Measurements from ENCODE around the gene TMTC2. TPM values are rescaled to one million over a fixed set of nuclear protein-coding genes. Genes with fewer than 3 reads are reported as not detected.

TMTC2 gene
- total and polyA plus RNA-seq, 10 of the 15 experiments (the other 5 are each of a cell fraction or from before 2014, with no cell fraction given), result 0.14 to 9.7 (median 1.2) TPM

DNA sequence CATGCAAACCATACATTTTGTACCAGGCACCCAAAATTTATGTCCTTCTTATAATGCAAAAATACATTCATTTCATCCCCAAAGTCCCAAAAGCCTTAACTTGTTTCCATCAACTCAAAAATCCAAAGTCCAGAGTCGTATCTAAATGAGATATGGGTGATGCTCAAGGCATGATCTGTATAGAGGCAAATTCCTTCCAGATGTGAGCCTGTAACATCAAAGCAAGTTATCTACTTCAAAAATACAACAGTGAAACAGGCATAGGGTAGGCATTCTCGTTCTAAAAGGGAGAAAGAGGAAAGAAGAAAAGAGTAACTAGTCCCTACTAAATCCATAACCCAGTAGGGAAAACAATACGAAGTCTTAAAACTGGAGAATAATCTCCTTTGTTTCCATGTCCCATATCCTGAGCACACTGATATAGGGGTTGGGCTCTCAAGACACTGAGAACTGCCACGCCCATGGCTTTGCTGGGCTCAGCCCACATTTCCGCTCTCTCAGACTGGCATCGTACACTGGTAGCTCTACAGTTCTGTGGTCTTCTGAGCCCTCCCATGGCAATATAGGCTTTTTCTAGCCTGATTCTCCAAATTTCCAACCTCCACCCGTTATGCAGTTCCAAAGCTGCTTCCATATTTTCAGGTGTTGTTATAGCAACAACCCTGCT is 232.8 kb downstream of the TMTC2 start:
- H3K27ac ChIP-seq (ENCODE audit: control insufficient read depth, insufficient read depth), result no peak overlapping the region
- H3K4me1 ChIP-seq (ENCODE audit: control insufficient read depth, insufficient read depth, low read length), result no peaks in the 10 kb centered on the region
- no peak overlapping the region for H3K4me2 ChIP-seq (ENCODE audit: control insufficient read depth, insufficient read depth)
- no peak overlapping the region for H3K4me3 ChIP-seq
- SMC1A ChIA-PET (ENCODE audit: uncharacterized antibody, unreplicated experiment), result interaction anchor here (0.9 kb wide), 1 partner anchor 1348 kb away, joined by 3 read pairs; no protein-coding TSS in a partner anchor
- no peaks in the 10 kb centered on the region for H3K9me3 ChIP-seq (replicated peaks; ENCODE audit: control insufficient read depth, insufficient read depth, low read length)
- no peak overlapping the region for H2AFZ ChIP-seq (ENCODE audit: control insufficient read depth, low read depth, low read length)
- DNase-seq (ENCODE audit: low read depth, low spot score) (no peak), FAIRE-seq (no peak), ATAC-seq (no peak)
- H3K9ac ChIP-seq (ENCODE audit: control insufficient read depth, insufficient read depth, low read length), result no peak overlapping the region
- H3K27me3 ChIP-seq (replicated peaks in 1 of 2; ENCODE audit: control insufficient read depth in 2 of 2, insufficient read depth in 2 of 2, low read length in 1 of 2), result no peaks in the 10 kb centered on the region
- CTCF ChIA-PET, result no interaction called here
- POLR2A ChIA-PET, result no interaction called here
- RAD21 ChIA-PET (ENCODE audit: unreplicated experiment), result no interaction called here
- no peaks in the 10 kb centered on the region for H3K36me3 ChIP-seq (ENCODE audit: control insufficient read depth in 2 of 2, insufficient read depth in 2 of 2, low read length in 1 of 2)
- no peaks in the 10 kb centered on the region for H4K20me1 ChIP-seq (ENCODE audit: control insufficient read depth, insufficient read depth)
- intact Hi-C loops (cut with micrococcal nuclease; ENCODE audit: unreplicated experiment), result no loop called here
- BruUV-seq (replicated peaks), result no TSS peak
- WGBS (ENCODE audit: insufficient coverage, insufficient replicate concordance, low lambda C conversion rate, missing lambda C conversion rate), result 69% methylated on average over 7 of the region's 7 CpGs
- in situ Hi-C loops (cut with MboI), result no loop called here
- H3K79me2 ChIP-seq (ENCODE audit: control insufficient read depth, insufficient read depth, low read length), result no peaks in the 10 kb centered on the region
- TF ChIP-seq GABPA (IDR thresholded peaks at IDR 0.05; ENCODE audit: low read depth) (no peak), POLR2A (IDR thresholded peaks at IDR 0.05; ENCODE audit: low read depth, low read length) (no peak), NRF1 (conservative IDR thresholded peaks at IDR 0.05; ENCODE audit: low read depth, low read length) (no peak), LARP7 (IDR thresholded peaks at IDR 0.05) (no peak), EP300 (IDR thresholded peaks at IDR 0.05; ENCODE audit: borderline replicate concordance in 1 of 2, control insufficient read depth in 1 of 2, low read depth in 2 of 2, low read length in 2 of 2) (no peak), HCFC1 (IDR thresholded peaks at IDR 0.05; ENCODE audit: low read length) (no peak), RB1 (IDR thresholded peaks at IDR 0.05; ENCODE audit: borderline replicate concordance) (no peak), YBX1 (IDR thresholded peaks at IDR 0.05) (no peak)

DNA sequence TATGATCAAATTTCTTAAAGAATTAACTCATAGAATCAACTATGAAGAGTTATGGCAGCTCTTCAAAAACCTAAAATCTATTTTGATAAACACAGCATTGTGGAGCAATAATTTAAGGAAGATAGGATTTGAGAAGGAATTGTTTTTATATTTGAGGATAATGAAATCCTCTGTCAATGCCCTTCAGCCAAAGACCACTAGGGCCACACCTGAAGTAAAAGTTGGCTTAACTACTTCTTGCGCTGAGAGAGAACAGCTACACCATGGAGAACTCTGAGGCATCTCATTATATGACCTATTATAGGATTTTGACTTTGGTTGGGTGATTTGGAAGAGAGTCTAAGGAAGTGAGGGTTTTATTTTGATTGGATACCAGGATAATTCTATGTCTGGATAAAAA is 237.2 kb downstream of the TMTC2 start:
- WGBS (ENCODE audit: insufficient coverage, insufficient replicate concordance, low lambda C conversion rate, missing lambda C conversion rate), result 100% methylated on average over 1 of the region's 1 CpG
- Histone ChIP-seq H3K4me2 (ENCODE audit: control insufficient read depth, insufficient read depth) (no peak overlapping the region), H3K79me2 (ENCODE audit: control insufficient read depth, insufficient read depth, low read length) (no peaks in the 10 kb centered on the region), H3K9me3 (replicated peaks; ENCODE audit: control insufficient read depth, insufficient read depth, low read length) (no peaks in the 10 kb centered on the region), H3K4me3 (no peak overlapping the region), H3K27ac (ENCODE audit: control insufficient read depth, insufficient read depth) (no peak overlapping the region), H3K36me3 (ENCODE audit: control insufficient read depth in 2 of 2, insufficient read depth in 2 of 2, low read length in 1 of 2) (no peaks in the 10 kb centered on the region), H2AFZ (ENCODE audit: control insufficient read depth, low read depth, low read length) (no peak overlapping the region), H4K20me1 (ENCODE audit: control insufficient read depth, insufficient read depth) (no peaks in the 10 kb centered on the region), H3K27me3 (replicated peaks in 1 of 2; ENCODE audit: control insufficient read depth in 2 of 2, insufficient read depth in 2 of 2, low read length in 1 of 2) (no peaks in the 10 kb centered on the region), H3K9ac (ENCODE audit: control insufficient read depth, insufficient read depth, low read length) (no peak overlapping the region), H3K4me1 (ENCODE audit: control insufficient read depth, insufficient read depth, low read length) (no peaks in the 10 kb centered on the region)
- POLR2A ChIA-PET, result no interaction called here
- no TSS peak for BruUV-seq (replicated peaks)
- intact Hi-C loops (cut with micrococcal nuclease; ENCODE audit: unreplicated experiment) (no loop called here), in situ Hi-C loops (cut with MboI) (no loop called here)
- SMC1A ChIA-PET (ENCODE audit: uncharacterized antibody, unreplicated experiment), result interaction anchor here (1.1 kb wide), 1 partner anchor 164 kb away, joined by 3 read pairs; no protein-coding TSS in a partner anchor
- no peak for FAIRE-seq
- DNase-seq (ENCODE audit: low read depth, low spot score), result no peak
- TF ChIP-seq, protein P1, sequence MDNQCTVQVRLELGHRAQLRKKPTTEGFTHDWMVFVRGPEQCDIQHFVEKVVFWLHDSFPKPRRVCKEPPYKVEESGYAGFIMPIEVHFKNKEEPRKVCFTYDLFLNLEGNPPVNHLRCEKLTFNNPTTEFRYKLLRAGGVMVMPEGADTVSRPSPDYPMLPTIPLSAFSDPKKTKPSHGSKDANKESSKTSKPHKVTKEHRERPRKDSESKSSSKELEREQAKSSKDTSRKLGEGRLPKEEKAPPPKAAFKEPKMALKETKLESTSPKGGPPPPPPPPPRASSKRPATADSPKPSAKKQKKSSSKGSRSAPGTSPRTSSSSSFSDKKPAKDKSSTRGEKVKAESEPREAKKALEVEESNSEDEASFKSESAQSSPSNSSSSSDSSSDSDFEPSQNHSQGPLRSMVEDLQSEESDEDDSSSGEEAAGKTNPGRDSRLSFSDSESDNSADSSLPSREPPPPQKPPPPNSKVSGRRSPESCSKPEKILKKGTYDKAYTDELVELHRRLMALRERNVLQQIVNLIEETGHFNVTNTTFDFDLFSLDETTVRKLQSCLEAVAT (IDR thresholded peaks at IDR 0.05), result no peak
- no peak for TF ChIP-seq MYC (IDR thresholded peaks at IDR 0.05; ENCODE audit: insufficient read depth, insufficient read length, insufficient replicate concordance, low read length, severe bottlenecking)
- RAD21 ChIA-PET (ENCODE audit: unreplicated experiment), result no interaction called here
- CTCF ChIA-PET, result no interaction called here
- ATAC-seq, result no peak

Data from GM12878 (cell line).